GM19035 (cell line): ENCODE results near the gene IL20.
"Not testable (repeated sequence)": the region's sequence is repeated elsewhere in the genome, so short reads cannot be mapped to it uniquely, and the experiment has no call there.

Experiments
- ATAC-seq: cut with Tn5 transposase; IDR thresholded peaks from one replicate; pipeline ENCODE4 v1.9.1; 2021; ENCODE audit not compliant: unreplicated experiment

The IL20 gene

GRCh38 chr1:206842854-206843253 is 22.6 kb upstream of the IL20 start:
- no peak for ATAC-seq

- no peak for ATAC-seq
These were observed 21.8 kb upstream of the IL20 start for GRCh38 chr1:206843626-206844025.

GRCh38 chr1:206846487-206846886 is 18.9 kb upstream of the IL20 start:
- no peak for ATAC-seq

- no peak for ATAC-seq
These were observed 18.0 kb upstream of the IL20 start for GRCh38 chr1:206847337-206847834.

- ATAC-seq, result no peak
These were observed 17.5 kb upstream of the IL20 start for GRCh38 chr1:206847946-206848345.

- ATAC-seq, result no peak
These were observed 15.0 kb upstream of the IL20 start for GRCh38 chr1:206850401-206850800.

- no peak for ATAC-seq
These were observed 13.9 kb upstream of the IL20 start for GRCh38 chr1:206851341-206852010.

GRCh38 chr1:206852662-206853061 is 12.8 kb upstream of the IL20 start:
- not testable (repeated sequence) for ATAC-seq

GRCh38 chr1:206853696-206854095 is 11.7 kb upstream of the IL20 start:
- not testable (repeated sequence) for ATAC-seq

- ATAC-seq, result no peak
These were observed 10.9 kb upstream of the IL20 start for GRCh38 chr1:206854401-206855129.

GRCh38 chr1:206855859-206856258 is 9.6 kb upstream of the IL20 start:
- no peak for ATAC-seq

GRCh38 chr1:206856674-206857464 is 8.6 kb upstream of the IL20 start:
- no peak for ATAC-seq

- ATAC-seq, result no peak
These were observed 6.3 kb upstream of the IL20 start for GRCh38 chr1:206859082-206859521.

- no peak for ATAC-seq
These were observed 5.3 kb upstream of the IL20 start for GRCh38 chr1:206860165-206860564.

GRCh38 chr1:206863266-206863665 is 2.2 kb upstream of the IL20 start:
- ATAC-seq, result no peak

GRCh38 chr1:206866062-206866461 is 639 bp downstream of the IL20 start:
- ATAC-seq, result no peak

GRCh38 chr1:206867239-206867638 is 1.8 kb downstream of the IL20 start:
- ATAC-seq, result no peak

GRCh38 chr1:206867716-206868115 is 2.3 kb downstream of the IL20 start:
- ATAC-seq, result no peak

GRCh38 chr1:206868264-206868663 is 2.8 kb downstream of the IL20 start:
- ATAC-seq, result no peak

- ATAC-seq, result no peak
These were observed 6.7 kb downstream of the IL20 start for GRCh38 chr1:206872139-206872538.

- ATAC-seq, result no peak
These were observed 8.3 kb downstream of the IL20 start for GRCh38 chr1:206873603-206874188.
